ENCODE data around the gene PLEKHH2.

PLEKHH2 gene

DNA sequence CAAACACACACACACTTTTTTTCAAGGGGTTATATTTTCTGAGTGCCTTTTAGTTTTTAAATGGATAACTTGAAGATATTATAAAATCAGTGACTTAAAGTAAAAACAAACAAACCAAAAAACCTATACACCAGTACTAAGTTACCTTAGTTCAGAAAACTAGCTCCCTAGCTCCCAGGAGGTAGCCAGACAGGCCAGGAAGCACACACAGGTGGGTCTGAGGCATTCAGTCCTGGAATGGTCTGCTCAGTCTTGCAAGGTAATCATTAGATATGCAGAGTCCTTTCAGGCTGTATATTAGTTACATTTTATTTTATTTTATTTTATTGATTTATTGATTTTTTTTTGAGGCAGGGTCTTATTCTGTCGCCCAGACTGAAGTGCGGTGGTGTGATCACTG lies 126.0 kb downstream of the PLEKHH2 start:
- DNase-seq (ENCODE audit: extremely low read depth, low read depth) = no peak
- TF ChIP-seq, protein P1, sequence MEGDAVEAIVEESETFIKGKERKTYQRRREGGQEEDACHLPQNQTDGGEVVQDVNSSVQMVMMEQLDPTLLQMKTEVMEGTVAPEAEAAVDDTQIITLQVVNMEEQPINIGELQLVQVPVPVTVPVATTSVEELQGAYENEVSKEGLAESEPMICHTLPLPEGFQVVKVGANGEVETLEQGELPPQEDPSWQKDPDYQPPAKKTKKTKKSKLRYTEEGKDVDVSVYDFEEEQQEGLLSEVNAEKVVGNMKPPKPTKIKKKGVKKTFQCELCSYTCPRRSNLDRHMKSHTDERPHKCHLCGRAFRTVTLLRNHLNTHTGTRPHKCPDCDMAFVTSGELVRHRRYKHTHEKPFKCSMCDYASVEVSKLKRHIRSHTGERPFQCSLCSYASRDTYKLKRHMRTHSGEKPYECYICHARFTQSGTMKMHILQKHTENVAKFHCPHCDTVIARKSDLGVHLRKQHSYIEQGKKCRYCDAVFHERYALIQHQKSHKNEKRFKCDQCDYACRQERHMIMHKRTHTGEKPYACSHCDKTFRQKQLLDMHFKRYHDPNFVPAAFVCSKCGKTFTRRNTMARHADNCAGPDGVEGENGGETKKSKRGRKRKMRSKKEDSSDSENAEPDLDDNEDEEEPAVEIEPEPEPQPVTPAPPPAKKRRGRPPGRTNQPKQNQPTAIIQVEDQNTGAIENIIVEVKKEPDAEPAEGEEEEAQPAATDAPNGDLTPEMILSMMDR (IDR thresholded peaks at IDR 0.05; ENCODE audit: low read depth, low read length) = no peak

DNA sequence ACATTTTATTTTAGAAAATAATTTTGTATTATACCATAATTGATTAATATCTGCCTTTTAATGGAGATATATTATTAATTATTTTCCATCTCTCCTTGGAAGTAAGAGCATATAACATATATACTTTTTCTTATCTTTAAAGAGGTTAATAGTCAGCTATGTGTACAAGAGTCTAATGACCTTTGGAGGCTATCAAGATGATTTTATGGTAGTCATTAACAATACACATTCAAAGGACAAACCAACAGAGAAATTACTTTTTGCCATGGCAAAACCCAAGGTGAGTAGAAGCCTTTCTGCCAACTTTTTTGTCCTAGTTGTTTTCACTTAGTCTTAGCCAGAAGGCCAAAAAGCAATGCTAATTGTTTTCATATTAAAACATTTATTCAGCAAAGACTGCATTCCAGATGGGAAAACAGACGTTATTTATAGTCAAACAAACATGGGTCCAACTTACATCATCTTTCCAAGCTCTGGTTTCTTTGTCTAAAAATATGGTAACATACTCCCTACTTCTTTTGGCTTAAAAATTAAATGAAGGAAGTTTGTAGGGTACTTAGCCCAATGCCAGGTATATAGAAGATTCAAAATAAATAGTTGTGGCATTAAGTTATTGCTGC lies 127.1 kb downstream of the PLEKHH2 start:
- TF ChIP-seq, protein P1 (IDR thresholded peaks at IDR 0.05; ENCODE audit: low read depth, low read length) = no peak
- peak; percentile 12 for DNase-seq (ENCODE audit: extremely low read depth, low read depth)

DNA sequence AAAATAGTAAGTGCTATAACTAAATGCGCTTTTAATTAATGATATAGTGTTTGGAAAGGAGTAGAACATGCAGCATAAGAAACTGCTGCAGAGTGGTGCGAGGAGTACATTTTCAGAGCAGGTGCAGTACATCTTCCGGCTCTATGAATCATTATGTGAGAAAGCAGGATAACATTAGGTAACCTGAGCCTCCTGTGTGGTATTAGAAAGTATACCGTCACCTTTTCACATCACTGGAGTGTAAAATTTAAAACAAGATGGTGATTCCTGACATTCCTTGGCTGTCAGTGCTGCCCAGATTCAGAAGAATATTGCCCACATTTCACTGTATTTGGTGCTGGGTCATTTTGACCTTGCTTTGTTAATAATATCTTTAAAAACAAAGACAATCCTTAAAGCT lies 128.9 kb downstream of the PLEKHH2 start:
- TF ChIP-seq, protein P1 (IDR thresholded peaks at IDR 0.05; ENCODE audit: low read depth, low read length) = no peak
- DNase-seq (ENCODE audit: extremely low read depth, low read depth) = no peak

DNA sequence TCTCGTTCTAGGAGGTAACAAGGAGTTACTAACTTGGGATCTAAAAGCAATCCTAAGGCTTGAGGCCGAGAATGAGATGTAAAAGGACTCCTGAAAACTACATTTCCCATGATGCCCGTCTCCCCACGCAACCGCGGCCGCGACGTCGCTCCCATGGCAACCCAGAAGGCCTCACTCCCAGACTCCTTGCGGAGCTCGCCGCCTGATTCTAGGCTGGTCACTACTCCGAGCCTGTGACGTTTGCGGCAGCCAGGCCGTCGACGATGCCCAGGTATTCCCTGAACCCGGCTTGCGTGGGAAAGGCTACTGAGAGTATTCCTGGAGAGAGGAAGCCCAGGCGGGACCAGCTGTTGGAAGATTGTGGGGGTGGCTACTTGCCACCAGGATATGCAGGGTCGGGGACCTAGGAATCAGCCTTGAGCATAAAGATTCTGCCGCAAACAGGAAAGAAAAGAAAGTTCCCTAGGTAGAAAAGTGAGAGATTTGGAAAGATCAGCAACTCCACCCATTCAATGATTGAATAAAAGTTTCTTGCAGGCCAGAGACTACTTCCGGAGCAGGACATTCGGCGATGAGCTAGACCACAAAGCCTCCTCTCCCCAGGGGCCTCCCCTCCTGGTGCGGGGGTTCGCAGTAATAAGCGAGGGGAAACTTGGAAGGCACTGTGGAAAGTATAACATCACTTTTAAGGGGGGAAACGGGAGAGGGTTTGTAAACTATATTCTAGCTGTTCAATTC lies 137.0 kb downstream of the PLEKHH2 start, which contains the start of gene DYNC2LI1:
Gene DYNC2LI1 (plus strand): TSS at position 164 of the 738 bp plus-strand sequence. CDS start 100 bp downstream, at position 264.
- DNase-seq (ENCODE audit: extremely low read depth, low read depth) = peak; percentile 65
- TF ChIP-seq, protein P1 (IDR thresholded peaks at IDR 0.05; ENCODE audit: low read depth, low read length) = no peak

DNA sequence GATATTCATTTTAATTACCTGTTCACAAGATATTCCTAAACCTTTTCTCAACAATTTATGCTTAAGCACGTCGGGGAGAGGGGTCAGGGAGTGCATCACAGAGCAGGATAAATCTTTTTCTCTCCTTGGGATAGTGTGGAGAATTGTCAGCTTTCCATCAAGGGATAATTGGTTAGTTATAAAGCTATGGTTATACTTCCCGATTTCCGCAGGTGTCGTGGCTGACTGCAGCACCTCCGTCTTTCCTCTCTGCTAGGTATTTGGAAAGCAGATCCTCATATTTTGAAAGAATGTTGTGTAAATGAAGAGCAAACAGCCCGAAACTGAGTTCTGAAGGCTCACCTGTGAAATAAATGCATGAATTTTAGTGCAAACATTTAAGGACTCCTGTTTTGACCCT lies 137.6 kb downstream of the PLEKHH2 start:
- no peak for DNase-seq (ENCODE audit: extremely low read depth, low read depth)
- TF ChIP-seq, protein P1 (IDR thresholded peaks at IDR 0.05; ENCODE audit: low read depth, low read length) = no peak

DNA sequence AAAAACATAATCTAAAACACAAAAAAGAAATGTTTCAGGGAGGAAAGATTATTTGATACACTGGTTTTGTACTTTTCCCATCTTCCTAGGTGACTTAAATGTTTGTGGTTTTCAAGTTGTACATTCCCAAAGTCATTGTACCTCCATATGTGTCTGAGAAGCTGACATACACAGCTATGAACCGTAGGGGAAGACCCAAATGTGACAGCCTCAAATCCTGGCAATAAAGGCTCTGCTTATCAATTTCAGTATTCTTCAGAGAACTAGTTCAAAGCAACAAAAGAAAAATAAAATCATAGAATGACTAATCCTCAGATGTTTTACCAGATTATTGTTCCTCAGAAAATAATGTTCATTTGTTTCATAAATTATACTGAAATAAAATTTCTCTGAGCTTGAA lies 139.3 kb downstream of the PLEKHH2 start:
- no peak for DNase-seq (ENCODE audit: extremely low read depth, low read depth)
- TF ChIP-seq, protein P1 (IDR thresholded peaks at IDR 0.05; ENCODE audit: low read depth, low read length) = no peak

DNA sequence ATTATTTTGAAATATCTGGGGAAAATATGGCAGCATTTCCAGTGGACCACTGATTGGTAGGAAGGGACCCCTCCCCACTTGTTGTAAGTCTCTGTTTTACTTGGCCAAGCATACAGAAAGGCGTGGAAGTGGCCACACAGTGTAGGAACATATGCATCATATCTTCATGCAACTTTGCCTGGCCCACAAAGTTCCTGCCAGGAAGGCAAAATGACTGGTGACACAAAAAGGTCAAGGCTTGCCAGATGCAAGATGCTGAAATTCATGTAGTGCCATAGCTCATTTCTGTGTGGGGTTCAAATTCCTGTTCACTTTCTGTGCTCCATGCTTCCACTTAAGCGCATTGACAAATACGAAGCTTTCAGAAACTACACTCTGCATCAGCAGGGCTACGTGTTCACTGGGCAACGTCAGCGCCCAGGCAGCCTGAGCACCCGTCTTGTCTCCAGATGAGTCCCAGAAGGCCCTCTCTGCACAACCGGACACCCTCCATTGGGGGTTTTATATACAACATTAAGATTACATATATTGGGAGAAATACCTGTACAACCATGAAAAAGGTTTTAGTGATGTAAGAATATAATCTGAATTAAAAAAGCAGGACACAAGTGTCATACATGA lies 140.4 kb downstream of the PLEKHH2 start:
- no peak for DNase-seq (ENCODE audit: extremely low read depth, low read depth)
- TF ChIP-seq, protein P1 (IDR thresholded peaks at IDR 0.05; ENCODE audit: low read depth, low read length) = no peak
